DMS 273 treated with DMSO at 0.1 percent for 48 hours (cell line): Measurements from ENCODE around the gene PROP1.
"Not testable (repeated sequence)": the region's sequence is repeated elsewhere in the genome, so short reads cannot be mapped to it uniquely, and the experiment has no call there.

Source experiments
- DNase-seq: peaks from one replicate; lab custom pipeline; 2025; lab: John Stamatoyannopoulos, UW

The PROP1 gene

GRCh38 chr5:177995691-177996595 is at the start of gene PROP1:
TSS of gene PROP1 (minus strand) at chr5:177996242. CDS start at chr5:177995933, 309 bp downstream.
- DNase-seq = no peak

GRCh38 chr5:178019379-178020030 is 23.5 kb upstream of the PROP1 start:
- DNase-seq = not testable (repeated sequence)

- not testable (repeated sequence) for DNase-seq
Observed at GRCh38 chr5:178012758-178013157, 16.7 kb upstream of the PROP1 start.

GRCh38 chr5:178011816-178012554 is 15.9 kb upstream of the PROP1 start:
- not testable (repeated sequence) for DNase-seq

GRCh38 chr5:178007272-178007671 is 11.2 kb upstream of the PROP1 start:
- not testable (repeated sequence) for DNase-seq

- not testable (repeated sequence) for DNase-seq
Observed at GRCh38 chr5:178006536-178007231, 10.6 kb upstream of the PROP1 start.

GRCh38 chr5:178006181-178006535 is 10.1 kb upstream of the PROP1 start:
- DNase-seq = not testable (repeated sequence)

GRCh38 chr5:177997846-177998245 is 1.8 kb upstream of the PROP1 start:
- DNase-seq = no peak

GRCh38 chr5:177997319-177997670 is 1.3 kb upstream of the PROP1 start:
- no peak for DNase-seq

- no peak for DNase-seq
Observed at GRCh38 chr5:177996660-177997318, 747 bp upstream of the PROP1 start.

GRCh38 chr5:177994561-177995190 is 1.4 kb downstream of the PROP1 start:
- DNase-seq = no peak

GRCh38 chr5:177994063-177994462 is 2.0 kb downstream of the PROP1 start:
- DNase-seq = no peak

- DNase-seq = no peak
Observed at GRCh38 chr5:177992466-177992865, 3.6 kb downstream of the PROP1 start.

GRCh38 chr5:177988989-177989625 is 6.9 kb downstream of the PROP1 start:
- no peak for DNase-seq

- no peak for DNase-seq
Observed at GRCh38 chr5:177987326-177987725, 8.7 kb downstream of the PROP1 start.

- no peak for DNase-seq
Observed at GRCh38 chr5:177985430-177986040, 10.5 kb downstream of the PROP1 start.

- DNase-seq = no peak
Observed at GRCh38 chr5:177984584-177985206, 11.3 kb downstream of the PROP1 start.

- DNase-seq = no peak
Observed at GRCh38 chr5:177983763-177984583, 12.1 kb downstream of the PROP1 start.

GRCh38 chr5:177982956-177983355 is 13.1 kb downstream of the PROP1 start:
- DNase-seq = no peak
